ENCODE data around the gene RBM4B.

DNA sequence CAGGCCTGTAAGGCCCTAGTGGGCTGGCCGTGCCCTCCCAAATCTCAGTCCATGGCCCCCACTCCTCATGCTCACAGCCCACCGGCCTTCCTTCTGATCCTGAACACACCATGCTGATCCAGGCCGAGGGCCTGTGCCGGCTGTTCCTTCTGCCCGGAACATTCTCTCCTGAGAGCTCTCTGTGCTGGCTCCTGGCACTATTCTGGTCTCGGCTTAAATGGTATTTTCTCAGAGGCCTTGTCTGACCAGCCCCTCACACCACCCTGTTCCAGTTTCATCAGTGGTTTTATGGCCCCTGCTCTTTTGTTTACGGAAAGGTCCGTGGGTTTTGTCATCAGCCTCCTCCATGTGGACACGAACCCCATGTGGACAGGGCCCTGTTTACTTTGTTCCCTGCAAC, 29.3 kb upstream of the RBM4B start:
- TF ChIP-seq, protein P1, sequence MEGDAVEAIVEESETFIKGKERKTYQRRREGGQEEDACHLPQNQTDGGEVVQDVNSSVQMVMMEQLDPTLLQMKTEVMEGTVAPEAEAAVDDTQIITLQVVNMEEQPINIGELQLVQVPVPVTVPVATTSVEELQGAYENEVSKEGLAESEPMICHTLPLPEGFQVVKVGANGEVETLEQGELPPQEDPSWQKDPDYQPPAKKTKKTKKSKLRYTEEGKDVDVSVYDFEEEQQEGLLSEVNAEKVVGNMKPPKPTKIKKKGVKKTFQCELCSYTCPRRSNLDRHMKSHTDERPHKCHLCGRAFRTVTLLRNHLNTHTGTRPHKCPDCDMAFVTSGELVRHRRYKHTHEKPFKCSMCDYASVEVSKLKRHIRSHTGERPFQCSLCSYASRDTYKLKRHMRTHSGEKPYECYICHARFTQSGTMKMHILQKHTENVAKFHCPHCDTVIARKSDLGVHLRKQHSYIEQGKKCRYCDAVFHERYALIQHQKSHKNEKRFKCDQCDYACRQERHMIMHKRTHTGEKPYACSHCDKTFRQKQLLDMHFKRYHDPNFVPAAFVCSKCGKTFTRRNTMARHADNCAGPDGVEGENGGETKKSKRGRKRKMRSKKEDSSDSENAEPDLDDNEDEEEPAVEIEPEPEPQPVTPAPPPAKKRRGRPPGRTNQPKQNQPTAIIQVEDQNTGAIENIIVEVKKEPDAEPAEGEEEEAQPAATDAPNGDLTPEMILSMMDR (conservative IDR thresholded peaks at IDR 0.05; ENCODE audit: low read length) = no peak
- no peak for TF ChIP-seq EZH2phosphoT487 (IDR thresholded peaks at IDR 0.05; ENCODE audit: borderline replicate concordance, low read depth, low read length)

All from OCI-LY7 (cell line).